HCT116 (cell line): ENCODE measurements around the gene PROSER2.

Source experiments
- CBX3 ChIP-seq: IDR thresholded peaks from 2 replicates; pipeline ENCODE4 v1.6.1; 2012; ENCODE audit warnings: low read depth
- CEBPB ChIP-seq: IDR thresholded peaks from 2 replicates; pipeline ENCODE4 v1.6.1; 2012; ENCODE audit warnings: low read depth
- CTCF ChIP-seq, 3 experiments: fragments of 200-600 bp in 1 of 3; sonication (generic) in 1 of 3; IDR thresholded peaks in 2 of 3; conservative IDR thresholded peaks in 1 of 3; 2 replicates each; pipeline ENCODE4 v1.5.1; 2012 to 2017; ENCODE audit warnings: low read depth in 2 of 3, low read length in 2 of 3, antibody characterized with exemption in 1 of 3, borderline replicate concordance in 1 of 3, control low read depth in 1 of 3, mild to moderate bottlenecking in 1 of 3, mixed read lengths in 1 of 3, mixed run types in 1 of 3, moderate library complexity in 1 of 3; ENCODE audit not compliant: insufficient read depth in 1 of 3
- EZH2phosphoT487 ChIP-seq: fragments of 200-600 bp; IDR thresholded peaks from 2 replicates; pipeline ENCODE4 v1.6.1; 2018; ENCODE audit warnings: antibody characterized with exemption, borderline replicate concordance
- MAX ChIP-seq: IDR thresholded peaks from 2 replicates; pipeline ENCODE4 v1.6.1; 2012
- POLR2A ChIP-seq: IDR thresholded peaks from 2 replicates; pipeline ENCODE4 v1.7.0; 2011; ENCODE audit warnings: borderline replicate concordance; ENCODE audit not compliant: insufficient read depth, insufficient read length; ENCODE audit errors: extremely low read depth
- POLR2AphosphoS5 ChIP-seq: IDR thresholded peaks from 2 replicates; pipeline ENCODE4 v1.6.1; 2011; ENCODE audit warnings: mild to moderate bottlenecking, low read depth, low read length, moderate library complexity
- REST ChIP-seq: IDR thresholded peaks from 2 replicates; pipeline ENCODE4 v1.6.1; 2012; ENCODE audit warnings: low read depth
- SIN3A ChIP-seq: IDR thresholded peaks from 2 replicates; pipeline ENCODE4 v1.6.1; 2012; ENCODE audit warnings: low read depth
- SP1 ChIP-seq: IDR thresholded peaks from 2 replicates; pipeline ENCODE4 v1.6.1; 2012; ENCODE audit warnings: low read depth
- YY1 ChIP-seq: IDR thresholded peaks from 2 replicates; pipeline ENCODE4 v1.6.1; 2011; ENCODE audit warnings: low read length, low read depth, moderate library complexity, mild to moderate bottlenecking; ENCODE audit not compliant: insufficient replicate concordance; ENCODE audit errors: extremely low read depth

- TF ChIP-seq EZH2phosphoT487 (no peak), CBX3 (no peak), CTCF (IDR thresholded peaks at IDR 0.05 in 2 of 3, conservative IDR thresholded peaks at IDR 0.05 in 1 of 3; ENCODE audit: borderline replicate concordance in 1 of 3, insufficient read depth in 1 of 3, low read depth in 2 of 3, low read length in 2 of 3) (no peak), CEBPB (no peak), MAX (no peak), POLR2AphosphoS5 (no peak), SIN3A (no peak), REST (no peak), YY1 (no peak), SP1 (no peak), POLR2A (no peak)
Measured at GRCh38 chr10:11882646-11883375, 59.7 kb downstream of the PROSER2 start.
